NCI-H2107 treated with DMSO at 0.1 percent for 48 hours (cell line): ENCODE data around the gene CBY1.

Experiments used
- DNase-seq: peaks from one replicate; lab custom pipeline; 2025; ENCODE audit not compliant: unreplicated experiment; lab: John Stamatoyannopoulos, UW

The CBY1 gene

DNA sequence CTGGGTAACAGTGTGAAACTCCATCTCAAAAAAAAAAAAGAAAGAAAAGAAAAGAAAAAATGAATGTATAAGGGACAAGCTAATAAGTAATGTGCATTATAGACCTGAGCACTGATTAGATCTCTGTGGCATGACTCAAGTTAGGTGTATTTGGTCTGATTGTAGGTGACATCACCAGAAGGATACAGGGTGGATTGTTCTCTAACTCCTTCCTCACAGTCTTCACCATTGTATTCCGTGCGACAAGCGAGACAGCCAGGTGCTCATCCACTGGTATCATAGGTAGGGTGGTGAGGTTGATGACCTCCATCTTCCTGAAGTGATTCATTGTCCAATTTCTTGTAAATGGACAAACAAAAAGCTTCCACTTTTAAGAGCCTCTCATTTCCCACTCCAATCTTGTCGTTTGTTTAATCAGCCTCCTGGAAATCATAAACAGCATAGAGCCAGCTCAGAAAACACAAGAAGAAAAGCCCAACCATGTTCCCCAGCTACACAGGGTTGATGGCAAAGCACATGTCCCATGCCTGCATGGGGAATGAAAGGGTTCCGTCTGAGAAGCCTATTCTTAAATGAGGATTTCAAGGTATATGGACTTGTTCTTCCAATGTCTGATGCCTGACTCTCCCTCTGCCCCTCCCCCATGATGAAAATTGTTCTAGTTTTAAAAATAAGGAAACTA is 6.5 kb upstream of the CBY1 start:
- peak; percentile 11 for DNase-seq

DNA sequence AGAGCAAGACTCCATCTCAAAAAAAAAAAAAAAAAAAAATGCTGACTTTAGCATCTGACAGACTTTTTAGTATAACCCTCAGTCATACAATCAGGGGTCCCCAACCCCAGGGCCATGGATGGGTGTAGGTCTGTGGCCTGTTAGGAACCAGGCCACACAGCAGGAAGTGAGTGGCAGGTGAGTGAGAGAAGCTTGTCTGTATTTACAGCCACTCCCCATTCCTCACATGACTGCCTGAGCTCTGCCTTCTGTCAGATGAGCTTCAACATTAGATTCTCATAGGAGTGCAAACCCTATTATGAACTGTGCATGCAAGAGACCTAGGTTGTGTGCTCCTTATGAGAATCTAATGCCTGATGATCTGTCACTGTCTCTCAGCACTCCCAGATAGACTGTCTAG is 3.6 kb upstream of the CBY1 start:
- no peak for DNase-seq

DNA sequence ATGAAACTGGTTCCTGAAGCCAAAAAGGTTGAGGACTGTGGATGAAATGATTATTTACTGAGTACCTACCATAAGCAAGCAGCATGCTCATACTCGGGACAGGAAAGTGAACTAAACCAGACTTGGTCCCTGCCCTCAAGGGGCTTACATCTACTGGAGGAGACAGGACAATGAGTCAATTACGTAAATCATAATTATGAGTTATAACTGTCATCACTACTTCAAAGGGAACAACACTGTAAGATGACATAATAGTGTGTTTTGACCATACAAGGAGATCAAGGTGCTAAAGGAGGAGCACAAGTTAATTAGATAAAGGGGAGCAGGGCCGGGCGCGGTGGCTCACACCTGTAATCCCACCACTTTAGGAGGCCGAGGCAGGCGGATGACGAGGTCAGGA is 2.7 kb upstream of the CBY1 start:
- DNase-seq: no peak

DNA sequence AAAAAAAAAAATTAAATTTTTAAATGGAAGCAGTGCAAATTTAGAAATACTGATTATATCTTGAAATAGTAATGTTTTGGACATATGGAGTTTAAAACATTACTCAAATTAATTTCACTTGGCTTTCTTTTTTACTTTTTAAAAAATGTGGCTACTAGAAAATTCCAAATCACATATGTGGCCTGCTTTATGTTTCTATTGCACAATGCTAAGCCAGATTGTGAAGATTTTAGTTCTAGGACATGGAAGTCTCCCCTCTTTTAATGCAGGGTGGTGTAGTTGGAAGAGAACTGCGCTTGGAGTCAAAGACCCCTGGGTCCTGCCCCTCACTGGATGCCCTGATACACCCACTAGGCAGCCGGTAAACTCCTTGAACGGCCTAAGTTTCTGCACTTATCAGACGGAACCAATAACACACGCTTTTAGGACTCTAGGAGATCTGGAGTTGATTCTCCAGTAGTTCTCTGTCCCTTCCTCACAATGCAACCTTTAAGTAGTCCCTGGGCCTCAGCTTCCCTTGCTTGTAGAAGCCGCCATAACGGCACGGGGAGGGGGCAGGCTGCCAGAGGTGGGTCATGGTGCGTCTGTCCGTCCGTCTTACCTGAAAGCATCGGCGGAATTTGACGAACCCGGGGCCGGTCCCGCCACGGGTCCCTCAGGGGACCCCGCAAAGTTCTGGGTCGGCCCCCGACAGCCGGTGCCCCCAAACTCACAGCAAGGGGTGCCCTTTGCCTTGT is 751 bp upstream of the CBY1 start:
- DNase-seq: no peak

DNA sequence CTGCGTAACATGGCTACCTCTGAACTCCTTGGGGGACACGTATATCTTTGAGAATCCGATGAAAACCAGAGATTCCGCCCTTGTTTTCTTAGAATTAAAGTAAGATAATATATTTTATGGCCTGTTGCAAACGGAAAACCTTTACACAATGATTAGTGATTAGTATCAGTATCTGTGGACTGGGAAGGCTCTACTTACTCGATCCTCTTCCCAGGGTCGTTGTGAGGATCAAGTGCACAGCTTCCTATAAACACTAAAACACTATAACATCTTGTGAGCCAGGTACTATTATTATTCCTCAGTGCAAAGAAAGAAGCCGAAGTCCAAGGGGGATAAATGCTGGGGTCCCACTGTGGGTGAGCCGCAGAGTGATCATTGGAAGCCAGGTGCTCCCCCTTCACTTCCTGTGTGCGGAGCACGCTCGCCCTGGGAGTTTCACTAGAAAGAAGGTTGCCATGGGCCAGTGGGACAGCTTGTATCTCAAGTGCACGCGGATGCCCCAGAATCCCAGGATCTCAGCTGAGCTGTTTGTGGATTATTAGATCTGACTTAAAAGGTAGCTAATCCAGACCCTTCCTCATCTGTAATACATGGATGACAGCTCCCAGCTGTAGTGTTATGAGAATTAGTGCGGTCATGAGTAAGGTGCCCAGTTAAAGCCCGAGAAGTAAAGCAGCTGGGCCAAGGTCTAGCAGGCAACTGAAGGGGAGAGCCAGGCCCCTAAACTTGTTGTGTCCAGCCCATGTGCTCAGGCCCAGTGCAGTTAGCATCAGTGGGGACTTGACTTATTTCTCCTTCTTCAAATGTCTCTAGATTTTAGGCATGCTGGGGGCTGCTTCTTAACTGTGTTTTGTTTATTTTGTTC is 839 bp downstream of the CBY1 start:
- DNase-seq: no peak

DNA sequence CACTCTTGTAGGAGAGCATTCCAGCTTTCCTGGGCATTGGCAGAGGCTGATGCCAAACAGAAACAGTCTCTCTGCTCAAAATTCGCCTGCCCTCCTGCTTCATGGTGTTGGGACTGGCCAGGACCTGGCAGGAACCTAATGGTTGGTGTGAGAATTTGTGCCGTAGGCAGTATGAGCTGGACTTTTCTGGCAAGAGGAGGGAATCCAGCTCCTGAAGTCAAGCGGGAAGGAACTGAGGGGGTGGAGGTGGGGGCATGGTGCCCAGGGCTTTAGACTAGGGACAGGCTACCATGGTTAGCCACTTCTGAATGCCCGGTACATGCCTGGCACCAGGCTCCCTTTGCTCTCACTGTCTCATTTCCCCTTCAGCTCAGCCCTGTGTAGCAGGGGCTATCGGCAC is 18.4 kb downstream of the CBY1 start:
- DNase-seq: no peak

DNA sequence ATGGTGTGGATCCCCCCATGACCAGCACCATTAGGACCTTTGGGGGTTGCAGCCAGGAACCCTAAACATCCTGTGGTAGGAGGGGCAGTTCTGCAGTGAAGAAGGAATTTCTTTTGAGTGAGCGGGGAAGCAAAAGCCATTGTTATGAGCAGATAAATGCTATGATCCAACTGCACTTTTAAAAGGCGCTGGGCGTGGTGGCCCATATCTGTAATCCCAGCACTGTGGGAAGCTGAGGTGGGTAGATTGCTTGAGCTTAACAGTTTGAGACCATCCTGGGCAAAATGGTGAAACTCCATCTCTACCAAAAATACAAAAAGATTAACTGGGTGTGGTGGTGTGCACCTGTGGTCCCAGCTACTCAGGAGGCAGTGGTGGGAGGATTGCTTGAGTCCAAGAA is 19.4 kb downstream of the CBY1 start:
- DNase-seq: no peak

DNA sequence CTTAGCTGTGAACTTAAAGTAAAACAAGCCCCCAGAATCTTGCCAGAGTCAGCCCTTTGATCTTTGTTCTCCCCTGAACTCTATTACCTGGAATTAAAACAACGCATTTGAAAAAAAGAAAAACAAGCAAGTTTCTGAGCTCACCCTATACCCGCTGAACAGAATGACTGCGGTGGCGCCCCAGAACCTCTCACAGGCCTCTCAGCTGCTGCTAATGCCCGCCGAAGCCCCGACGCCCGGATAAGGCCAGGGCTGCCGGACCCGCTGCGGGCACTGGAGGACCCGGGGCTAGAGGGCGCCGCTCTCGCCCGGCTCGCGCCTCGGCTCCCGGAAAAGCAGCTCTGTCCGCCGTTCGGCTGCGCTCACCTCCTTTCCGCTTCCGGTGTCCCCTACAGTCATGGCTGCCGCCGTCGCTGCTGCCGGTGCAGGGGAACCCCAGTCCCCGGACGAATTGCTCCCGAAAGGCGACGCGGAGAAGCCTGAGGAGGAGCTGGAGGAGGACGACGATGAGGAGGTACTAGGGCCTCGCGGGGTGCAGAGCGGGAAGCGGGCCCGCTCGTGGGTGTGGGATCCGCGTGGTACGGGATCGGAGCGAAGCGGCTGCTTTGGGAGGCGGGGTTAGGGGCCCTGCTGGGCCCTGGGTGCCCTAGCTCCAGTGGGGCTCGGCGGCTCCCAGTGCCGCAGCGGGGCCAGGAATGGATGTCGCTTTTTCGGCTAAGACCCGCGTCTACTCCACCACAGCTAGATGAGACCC is 25.3 kb downstream of the CBY1 start, which contains the start of gene TOMM22:
TSS of gene TOMM22 (plus strand) at position 376 of the 754 bp plus-strand sequence. CDS start at position 398, 22 bp downstream.
- peak; percentile 47 for DNase-seq

DNA sequence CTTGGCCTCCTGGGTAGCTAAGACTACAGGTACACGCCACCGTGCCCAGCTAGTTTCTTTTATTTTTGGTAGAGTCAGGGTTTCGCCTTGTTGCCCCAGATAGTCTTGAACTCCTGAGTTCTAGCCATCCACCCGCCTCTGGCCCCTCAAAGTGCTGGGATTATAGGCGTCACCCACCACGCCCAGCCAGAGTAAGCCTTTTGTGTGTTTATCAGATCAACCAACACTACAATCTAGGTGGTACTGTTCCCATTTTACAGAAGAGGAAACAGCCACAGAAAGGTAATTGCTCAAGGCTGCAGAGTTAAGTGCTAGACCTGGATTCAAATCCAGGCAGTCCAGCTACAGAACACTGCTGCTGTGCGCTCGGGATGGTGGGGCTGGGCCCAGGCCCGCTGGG is 28.5 kb downstream of the CBY1 start:
- no peak for DNase-seq

DNA sequence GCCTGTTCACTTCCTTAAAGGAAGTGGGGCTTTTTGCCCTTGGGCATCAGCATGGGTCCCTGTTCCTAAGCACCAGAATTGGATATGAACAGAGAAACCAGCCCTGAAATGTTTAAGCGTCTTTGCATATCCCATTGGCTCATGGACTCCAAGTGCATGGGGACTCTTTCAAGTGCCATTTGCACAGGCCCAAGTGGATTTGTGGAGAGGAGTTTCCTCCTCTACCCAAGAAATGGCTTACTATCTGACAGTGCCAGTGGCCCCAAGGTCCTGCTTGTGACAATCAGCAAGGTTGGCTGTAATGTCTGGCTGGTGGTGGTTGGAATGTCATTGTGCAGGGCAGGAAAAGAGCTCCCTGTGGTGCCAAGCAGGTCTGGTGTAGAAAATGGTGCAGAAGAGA is 29.3 kb downstream of the CBY1 start:
- no peak for DNase-seq

DNA sequence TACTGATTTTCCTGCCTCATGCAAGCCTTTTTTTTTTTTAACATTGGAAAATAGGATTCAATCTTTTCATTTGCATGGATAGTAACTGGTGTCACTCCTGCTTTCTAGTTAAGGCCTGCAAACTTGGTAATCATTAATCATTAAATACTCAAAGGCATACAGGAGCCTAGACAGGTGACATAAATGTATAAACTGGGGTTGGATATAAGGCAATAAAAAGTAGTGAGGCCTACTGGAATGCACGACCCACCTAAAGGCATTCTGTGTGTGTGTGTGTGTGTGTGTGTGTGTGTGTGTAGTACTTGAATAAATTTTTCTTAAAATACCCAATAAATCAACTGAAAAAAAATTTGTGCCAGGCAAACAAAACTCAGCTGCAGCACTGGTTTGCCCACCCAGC is 33.2 kb downstream of the CBY1 start:
- DNase-seq: no peak

DNA sequence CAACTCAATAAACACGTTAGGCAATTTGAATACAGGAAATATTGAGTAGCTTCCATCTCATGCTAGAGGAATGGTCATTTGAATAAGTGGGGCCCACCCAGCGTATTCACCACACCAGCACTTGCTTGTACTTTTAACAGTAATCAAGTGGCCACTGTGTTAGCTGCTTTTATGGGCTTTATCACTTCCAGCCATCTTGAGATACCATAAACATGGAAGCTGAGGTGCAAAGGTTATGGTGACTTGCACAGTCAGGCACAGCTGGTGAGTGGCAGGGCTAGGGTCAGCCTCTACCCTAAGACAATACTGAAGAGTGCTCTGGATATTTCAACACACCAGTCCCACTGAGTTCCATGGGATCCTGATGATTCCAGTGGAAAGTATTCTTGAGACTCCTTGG is 37.6 kb downstream of the CBY1 start:
- DNase-seq: no peak

DNA sequence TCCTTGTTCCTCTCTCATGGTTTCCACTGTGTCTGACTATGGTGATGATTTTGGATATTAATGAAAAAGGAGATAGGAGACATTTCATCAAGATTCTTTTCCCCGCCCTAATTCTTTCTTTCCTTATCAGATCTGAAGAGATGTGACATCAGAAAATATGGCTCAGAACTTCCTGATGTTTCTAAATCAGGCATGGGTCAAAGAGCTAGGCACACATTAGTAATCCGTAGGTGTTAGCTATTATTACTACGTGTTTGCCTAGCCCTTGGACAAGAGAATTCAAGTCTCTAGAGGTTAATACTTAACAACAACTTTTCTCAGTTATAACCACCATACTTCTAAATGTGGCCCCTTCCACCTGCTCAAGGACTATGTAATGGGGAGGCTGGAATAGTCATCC is 38.5 kb downstream of the CBY1 start:
- DNase-seq: no peak

DNA sequence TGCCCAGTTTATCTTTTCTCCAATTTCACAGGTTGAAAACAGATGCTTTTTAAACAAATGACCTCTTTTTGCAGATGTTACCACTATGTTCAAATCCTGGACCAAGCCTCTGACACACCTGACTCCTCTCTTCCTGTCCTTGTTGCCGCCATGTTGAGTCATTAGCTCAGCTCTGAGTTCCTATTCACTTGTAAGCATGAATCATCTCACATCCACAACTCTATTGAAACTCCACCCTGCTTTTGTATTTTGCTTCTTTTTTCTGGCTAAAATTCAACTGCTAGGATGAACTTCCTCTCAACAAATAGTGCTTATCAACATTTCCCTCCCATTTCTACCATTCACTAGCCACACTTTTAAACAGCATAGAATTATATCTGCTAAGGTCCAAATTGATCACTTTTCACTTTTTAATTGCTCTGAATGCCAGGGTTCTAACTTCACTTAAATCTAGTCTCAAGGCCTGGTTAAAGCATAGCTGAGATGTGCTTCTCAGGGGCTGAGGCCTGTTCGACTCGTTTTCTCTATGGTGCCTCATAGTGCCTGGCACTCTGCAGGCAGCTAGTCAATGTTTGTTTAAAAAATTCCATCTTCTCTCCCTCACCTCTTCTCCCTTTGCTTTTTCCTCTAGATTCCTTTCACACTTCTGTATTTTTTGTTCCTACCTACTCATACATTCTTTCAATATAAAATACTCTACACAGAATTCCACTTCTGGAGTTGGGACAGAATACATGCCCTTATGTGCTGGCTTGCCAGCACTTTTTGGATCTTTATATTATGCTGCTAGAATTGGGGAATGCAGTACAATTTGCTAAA is 40.4 kb downstream of the CBY1 start:
- no peak for DNase-seq

DNA sequence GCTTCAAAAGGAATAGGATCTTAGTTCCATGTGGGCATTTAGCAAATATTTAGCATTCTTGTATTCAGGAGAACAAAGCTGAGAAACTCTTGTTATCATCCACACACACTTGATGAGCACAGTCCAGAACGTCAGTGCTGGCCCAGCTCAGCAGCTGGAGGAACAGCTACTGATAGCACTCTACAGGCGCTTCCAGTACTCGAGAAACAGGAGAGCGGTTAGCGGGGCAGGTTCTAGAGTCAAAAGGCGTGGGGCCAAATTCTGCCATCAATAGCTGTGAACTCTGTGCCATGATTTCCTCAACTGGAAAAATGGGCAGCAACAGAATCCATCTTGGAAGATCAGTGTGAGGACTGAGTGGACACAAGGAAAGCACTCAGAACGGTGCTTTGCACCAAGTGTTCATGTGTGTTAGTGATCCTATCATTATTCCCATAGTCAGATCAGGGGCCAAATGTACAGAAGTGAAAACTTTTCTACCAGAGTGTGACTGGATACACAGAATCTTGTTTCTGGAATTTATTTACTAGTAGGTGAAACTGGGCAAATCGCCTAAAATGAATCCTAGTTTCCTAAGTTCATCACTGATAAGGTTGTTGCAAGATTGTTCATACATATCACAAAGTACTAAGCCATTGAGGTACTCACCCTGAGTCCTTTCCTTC is 41.1 kb downstream of the CBY1 start:
- no peak for DNase-seq

DNA sequence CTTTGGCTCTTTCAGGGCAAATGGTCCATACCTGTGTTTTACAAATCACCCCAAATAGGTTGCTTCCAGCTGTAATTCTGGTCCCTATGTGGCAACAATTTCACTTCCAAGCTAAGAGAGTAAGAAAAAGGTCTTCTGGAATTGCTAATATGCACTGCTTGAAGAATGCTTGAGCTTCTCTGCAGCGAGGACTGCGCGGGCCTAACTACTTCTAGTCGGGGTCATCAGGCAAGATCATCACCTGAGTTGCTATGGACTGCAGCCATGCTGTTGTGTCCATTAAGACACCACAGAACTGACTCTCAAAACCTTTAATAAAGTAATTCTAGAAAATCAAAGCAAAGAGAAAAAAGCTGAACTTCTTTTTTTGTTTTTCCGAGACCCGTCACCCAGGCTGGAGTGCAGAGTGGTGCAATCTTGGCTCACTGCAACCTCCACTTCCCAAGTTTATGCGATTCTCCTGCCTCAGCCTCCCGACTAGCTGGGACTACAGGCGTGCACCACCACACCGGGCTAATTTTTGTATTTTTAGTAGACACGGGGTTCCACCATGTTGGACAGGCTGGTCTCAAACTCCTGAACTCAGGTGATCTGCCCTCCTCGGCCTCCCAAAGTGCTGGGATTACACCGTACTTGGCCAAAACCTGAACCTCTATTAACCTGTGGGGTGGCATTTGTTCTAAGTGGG is 42.1 kb downstream of the CBY1 start:
- no peak for DNase-seq

DNA sequence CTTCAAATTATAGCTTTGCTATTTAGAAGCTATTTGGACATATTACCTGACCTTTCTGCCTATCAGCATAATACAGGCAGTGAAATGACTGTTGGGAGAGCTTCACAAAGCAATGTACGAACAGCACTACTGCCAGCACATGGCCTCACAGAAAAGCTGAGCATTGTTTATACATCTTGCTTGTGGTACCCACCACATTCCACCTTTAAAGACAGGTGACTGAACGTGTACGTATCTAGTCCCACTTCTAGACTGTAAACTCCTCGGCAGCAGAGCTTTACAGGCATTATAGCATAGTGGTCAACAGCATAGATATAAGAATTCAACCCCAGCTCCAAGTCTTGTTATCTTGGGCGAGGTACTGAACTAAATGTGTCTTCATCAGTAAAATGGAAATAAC is 42.7 kb downstream of the CBY1 start:
- DNase-seq: no peak

DNA sequence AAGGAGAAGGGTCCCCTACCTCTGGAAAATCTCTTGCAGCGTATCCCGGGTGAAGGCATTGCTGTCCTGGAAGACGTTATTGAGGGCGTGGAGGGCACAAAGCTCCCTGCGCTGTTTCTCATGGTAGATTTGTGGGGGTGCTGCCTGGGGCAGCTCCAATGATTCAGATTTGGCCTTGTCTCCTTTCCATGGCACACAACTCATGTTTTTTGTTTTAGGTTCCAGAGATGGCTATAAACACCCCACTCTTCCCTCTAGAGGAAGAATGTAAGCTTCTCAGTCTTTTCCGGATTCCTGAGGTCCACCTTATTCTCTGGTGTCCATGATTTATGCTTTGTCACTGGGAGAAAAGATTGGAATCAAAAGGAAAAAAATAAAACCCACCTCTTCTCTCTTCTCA is 43.3 kb downstream of the CBY1 start:
- DNase-seq: no peak

DNA sequence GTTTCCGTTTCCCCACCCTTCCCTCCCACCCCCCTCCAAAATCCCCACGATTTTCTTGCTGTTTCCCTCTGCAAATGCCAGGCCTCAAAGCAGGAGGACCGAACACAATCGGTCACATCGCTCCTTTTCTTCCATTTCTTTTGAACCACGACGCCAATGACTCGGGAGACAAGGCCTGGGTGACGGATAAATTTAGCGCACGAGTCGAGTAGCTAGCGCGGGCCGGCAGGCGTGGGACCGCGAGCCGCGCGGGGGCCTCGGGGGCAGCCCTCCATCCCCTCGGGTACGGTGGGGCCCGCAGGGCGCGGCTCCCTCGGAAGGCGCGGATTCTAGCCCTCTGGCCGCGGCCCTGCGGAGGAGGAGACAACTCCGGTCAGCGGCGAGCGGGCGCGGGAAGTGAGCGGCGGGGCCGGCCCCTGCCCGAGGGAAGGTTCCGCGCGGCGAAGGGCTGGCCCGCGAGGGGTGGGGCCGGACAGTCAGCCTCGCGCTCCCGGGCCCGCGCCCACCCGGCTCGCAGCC is 43.9 kb downstream of the CBY1 start:
- DNase-seq: no peak
